ENCODE measurements around the gene S100A13.
"Not testable (repeated sequence)": the region's sequence is repeated elsewhere in the genome, so short reads cannot be mapped to it uniquely, and the experiment has no call there.

Gene S100A13

GRCh38 chr1:153608089-153608682 is 19.1 kb downstream of the S100A13 start:
- no peak for DNase-seq (ENCODE audit: low read depth, low spot score)

DNA sequence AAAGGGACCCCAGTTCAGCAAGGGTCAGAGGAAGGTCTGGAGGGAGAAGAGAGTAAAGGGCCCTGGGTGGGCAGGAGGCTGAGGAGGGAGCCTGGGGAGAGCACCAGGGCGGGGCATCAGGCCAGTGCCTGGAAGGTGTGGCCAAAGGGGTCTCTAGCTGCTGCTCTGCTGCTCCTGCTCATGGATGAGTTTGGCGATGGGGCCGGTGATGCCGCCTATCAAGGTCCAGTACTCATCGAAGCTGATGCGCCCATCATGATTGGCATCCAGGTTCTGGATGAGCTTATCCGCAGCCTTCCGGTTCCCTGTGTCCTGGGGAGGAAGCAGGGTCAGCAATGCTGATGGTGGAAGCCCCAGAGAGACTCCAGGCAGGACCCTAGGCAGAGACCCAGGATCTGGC is 19.9 kb downstream of the S100A13 start:
- no peak for DNase-seq (ENCODE audit: low read depth, low spot score)

DNA sequence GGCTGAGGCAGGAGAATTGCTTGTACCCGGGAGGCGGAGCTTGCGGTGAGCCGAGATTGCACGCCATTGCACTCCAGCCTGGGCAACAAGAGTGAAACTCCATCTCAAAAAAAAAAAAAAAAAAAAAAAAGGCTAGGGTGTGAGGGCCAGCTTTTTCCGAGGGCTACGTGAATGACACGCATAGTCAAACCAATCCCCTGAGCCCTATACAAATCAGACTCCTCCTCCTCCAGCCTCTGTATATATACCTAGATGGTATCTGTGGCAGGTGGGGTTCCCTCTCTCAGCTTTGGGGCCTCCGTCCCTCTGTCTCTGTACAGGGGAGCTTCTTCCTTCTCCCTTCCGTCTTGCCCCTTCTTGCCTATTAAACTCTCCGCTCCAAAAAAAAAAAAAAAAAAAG is 21.1 kb downstream of the S100A13 start:
- DNase-seq (ENCODE audit: low read depth, low spot score), result no peak

GRCh38 chr1:153602749-153603148 is 24.6 kb downstream of the S100A13 start:
- no peak for DNase-seq (ENCODE audit: low read depth, low spot score)

DNA sequence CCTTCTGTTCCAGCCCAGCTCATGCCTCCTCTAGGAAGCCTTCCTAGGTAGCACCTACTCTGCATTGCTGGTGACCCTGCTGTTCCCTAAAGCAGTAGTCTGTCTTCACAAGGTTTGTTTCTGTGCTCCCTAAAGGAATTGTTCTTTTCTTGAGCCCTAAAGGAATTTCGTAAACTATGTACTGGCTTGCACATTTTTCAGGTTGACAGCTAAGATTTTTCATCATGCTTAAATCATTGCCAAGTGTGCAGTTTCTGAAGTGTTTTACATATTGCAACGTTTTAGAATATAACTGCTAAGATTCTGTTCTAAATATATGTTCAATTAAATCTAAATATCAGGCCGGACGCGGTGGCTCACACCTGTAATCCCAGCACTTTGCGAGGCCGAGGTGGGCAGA is 27.5 kb downstream of the S100A13 start:
- DNase-seq (ENCODE audit: low read depth, low spot score), result no peak

DNA sequence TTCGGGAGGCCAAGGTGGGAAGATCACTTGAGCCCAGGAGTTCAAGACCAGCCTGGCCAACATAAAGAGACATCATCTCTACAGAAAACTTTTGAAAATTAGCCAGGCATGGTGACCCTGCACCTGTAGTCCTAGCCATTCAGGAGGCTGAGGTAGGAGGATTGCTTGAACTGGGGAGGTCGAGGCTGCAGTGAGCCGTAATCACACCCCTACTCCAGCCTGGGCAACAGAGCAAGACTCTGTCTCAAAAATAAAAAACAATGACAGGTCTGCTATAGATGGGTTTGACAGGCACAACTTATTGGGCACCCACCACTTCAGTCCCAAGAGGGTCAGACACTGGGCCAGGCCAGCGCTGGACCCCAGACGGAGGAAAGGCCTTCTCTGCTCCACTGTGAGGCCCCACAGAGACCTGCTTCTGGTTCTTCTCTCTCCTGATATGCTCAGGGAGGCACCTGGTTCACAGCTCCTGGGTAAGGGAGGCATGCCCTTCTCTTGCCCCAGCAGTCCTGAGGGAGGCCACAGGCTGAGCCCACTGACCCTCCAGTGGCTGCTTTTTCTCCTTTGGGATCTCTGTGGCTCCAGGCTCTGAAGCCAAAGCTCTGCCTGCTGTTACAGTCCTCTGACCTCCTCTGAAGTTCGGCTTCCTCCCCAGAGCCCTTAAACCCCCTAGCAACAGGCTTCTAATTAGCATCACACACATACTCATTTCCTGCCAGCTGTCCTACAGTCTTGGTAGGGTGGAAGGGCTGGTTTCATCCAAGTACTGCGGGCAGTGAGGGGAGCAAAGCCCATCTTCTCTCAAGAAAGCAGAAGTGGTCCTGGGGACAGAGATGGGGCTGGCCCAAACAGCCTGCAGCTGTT is 28.8 kb downstream of the S100A13 start:
- DNase-seq (ENCODE audit: low read depth, low spot score), result peak; percentile 57

DNA sequence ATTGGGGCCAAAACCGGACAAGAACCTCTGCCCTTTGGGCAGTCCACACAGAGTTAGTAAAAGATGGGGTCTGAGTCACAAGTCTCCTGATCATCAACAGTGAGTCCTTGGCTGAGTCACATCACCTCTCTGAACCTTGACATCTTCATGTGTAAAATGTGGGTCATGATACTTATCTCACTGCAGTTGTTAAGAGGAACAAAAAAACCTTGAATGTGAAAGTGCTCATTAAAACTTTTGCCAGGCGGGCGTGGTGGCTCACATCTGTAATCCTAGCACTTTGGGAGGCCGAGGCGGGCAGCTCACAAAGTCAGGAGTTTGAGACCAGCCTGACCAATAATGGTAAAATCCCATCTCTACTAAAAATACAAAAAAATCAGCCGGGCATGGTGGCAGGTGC is 30.1 kb downstream of the S100A13 start:
- DNase-seq (ENCODE audit: low read depth, low spot score), result no peak

- peak; percentile 58 for DNase-seq (ENCODE audit: low read depth, low spot score)
Measured at GRCh38 chr1:153592748-153593147, 34.6 kb downstream of the S100A13 start.

- DNase-seq (ENCODE audit: low read depth, low spot score), result no peak
Measured at GRCh38 chr1:153588482-153588881, 38.8 kb downstream of the S100A13 start.

GRCh38 chr1:153588033-153588432 is 39.3 kb downstream of the S100A13 start:
- DNase-seq (ENCODE audit: low read depth, low spot score), result not testable (repeated sequence)

DNA sequence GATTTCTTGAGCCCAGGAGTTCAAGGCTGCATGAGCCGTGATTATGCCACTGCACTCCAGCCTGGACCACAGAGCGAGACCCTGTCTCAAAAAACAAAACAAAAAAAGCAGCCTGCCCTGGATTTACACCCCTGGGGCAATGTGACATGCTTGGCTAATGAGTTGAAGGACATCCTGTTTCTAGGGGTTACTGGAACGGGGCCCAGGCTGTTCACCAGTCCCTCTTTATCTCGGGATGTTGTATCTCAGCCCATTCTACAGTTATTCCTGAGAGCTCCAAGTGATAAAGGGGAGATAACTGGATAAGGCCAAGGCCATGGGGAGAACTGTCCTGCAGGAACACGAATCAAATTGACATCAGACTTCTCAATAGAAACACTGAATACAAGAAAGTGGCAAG is 40.0 kb downstream of the S100A13 start:
- DNase-seq (ENCODE audit: low read depth, low spot score), result no peak

- DNase-seq (ENCODE audit: low read depth, low spot score), result no peak
Measured at GRCh38 chr1:153586347-153586746, 41.0 kb downstream of the S100A13 start.

- no peak for DNase-seq (ENCODE audit: low read depth, low spot score)
Measured at GRCh38 chr1:153585006-153585405, 42.3 kb downstream of the S100A13 start.

- peak; percentile 27 for DNase-seq (ENCODE audit: low read depth, low spot score)
Measured at GRCh38 chr1:153583976-153584375, 43.3 kb downstream of the S100A13 start.

DNA sequence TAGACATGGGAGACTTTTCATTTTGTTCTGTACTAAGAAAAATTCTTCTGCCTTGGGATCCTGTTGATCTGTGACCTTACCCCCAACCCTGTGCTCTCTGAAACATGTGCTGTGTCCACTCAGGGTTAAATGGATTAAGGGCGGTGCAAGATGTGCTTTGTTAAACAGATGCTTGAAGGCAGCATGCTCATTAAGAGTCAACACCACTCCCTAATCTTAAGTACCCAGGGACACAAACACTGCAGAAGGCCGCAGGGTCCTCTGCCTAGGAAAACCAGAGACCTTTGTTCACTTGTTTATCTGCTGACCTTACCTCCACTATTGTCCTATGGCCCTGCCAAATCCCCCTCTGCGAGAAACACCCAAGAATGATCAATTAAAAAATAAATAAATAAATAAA is 43.8 kb downstream of the S100A13 start:
- DNase-seq (ENCODE audit: low read depth, low spot score), result not testable (repeated sequence)

DNA sequence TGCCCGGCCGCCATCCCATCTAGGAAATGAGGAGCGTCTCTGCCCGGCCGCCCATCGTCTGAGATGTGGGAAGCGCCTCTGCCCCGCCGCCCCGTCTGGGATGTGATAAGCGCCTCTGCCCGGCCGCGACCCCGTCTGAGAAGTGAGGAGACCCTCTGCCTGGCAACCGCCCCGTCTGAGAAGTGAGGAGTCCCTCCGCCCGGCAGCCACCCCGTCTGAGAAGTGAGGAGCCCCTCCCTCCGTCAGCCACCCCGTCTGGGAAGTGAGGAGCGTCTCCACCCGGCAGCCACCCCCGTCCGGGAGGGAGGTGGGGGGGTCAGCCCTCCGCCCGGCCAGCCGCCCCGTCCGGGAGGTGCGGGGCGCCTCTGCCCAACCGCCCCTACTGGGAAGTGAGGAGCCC is 44.5 kb downstream of the S100A13 start:
- not testable (repeated sequence) for DNase-seq (ENCODE audit: low read depth, low spot score)

DNA sequence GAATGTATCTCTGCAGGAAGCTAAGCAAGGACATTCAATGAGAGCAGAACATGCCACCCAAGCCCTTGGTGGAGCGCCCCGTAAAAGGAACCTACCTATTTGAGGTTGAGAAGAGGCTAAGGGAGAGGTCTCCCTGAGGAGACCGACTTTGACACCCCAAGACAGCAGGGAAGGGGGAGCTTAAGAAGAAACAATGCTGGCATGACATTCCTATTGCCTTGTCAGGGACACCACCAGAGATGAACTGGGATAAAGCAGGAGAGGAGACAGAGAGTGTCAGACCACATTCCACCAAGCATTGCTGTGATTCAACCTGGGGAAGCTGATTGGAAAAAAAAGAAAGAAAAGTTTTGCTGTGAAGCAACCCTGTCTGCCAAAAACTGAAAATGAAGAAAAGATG is 48.4 kb downstream of the S100A13 start:
- DNase-seq (ENCODE audit: low read depth, low spot score), result no peak

GRCh38 chr1:153578490-153578889 is 48.8 kb downstream of the S100A13 start:
- DNase-seq (ENCODE audit: low read depth, low spot score), result no peak

GRCh38 chr1:153577624-153578051 is 49.7 kb downstream of the S100A13 start:
- no peak for DNase-seq (ENCODE audit: low read depth, low spot score)

DNA sequence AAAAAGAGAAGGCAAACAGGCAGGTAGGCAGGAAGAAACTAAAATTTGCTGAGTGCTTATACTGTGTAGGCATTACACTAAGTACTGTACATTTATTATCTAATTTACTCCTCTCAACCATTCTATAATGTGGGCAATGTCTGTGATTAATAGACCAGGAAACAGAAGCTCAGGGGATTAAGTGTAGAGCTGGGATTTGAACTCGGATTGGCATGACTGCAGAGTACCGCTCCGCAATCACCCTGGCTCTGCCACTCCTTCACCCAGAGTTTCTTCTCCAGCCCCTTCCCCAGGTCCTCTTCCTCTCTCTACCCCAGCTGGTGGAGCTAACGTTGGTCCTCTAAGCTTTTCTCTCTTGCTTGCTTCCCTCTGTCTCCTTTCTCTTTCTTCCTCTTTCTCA is 50.2 kb downstream of the S100A13 start:
- no peak for DNase-seq (ENCODE audit: low read depth, low spot score)

- not testable (repeated sequence) for DNase-seq (ENCODE audit: low read depth, low spot score)
Measured at GRCh38 chr1:153575497-153575896, 51.8 kb downstream of the S100A13 start.

GRCh38 chr1:153575081-153575491 is 52.2 kb downstream of the S100A13 start:
- not testable (repeated sequence) for DNase-seq (ENCODE audit: low read depth, low spot score)

DNA sequence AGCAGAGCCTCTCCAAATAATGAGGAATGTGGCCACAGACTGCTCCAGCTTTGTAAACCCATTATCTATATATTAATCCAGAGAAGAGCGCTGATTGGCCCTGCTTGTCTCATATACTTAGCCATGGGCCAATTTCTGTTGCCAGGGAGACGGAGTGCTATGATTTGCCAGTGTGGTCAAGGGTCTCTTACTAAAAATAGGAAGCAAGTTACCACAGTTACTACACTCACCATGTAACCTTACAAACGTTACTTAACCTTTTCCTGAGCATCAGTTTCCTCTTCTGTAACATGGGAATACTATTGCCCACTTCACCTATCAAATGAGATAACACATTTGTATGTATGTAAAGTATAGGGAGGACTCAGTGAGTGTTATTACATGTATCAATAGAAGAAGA is 54.0 kb downstream of the S100A13 start:
- DNase-seq (ENCODE audit: low read depth, low spot score), result no peak

Measured in astrocyte of the hippocampus (primary cell).